HL-60 (cell line): Measurements from ENCODE around the gene RGMB.
"Not testable (repeated sequence)": the region's sequence is repeated elsewhere in the genome, so short reads cannot be mapped to it uniquely, and the experiment has no call there.

Experiments
- DNase-seq, 2 experiments: peaks; one replicate each; pipeline ENCODE4 v3.0.0-alpha.2; 2010 to 2020; ENCODE audit warnings: low read depth in 1 of 2, low spot score in 1 of 2
- H3K27ac ChIP-seq: fragments of 250-450 bp; sonication (Bioruptor Pico); replicated peaks from 2 replicates; pipeline ENCODE4 v1.5.1; 2020; ENCODE audit warnings: mild to moderate bottlenecking, moderate library complexity
- H3K27me3 ChIP-seq: fragments of 250-450 bp; sonication (Bioruptor Pico); 2 replicates; pipeline ENCODE4 v1.5.1; 2021; ENCODE audit warnings: mild to moderate bottlenecking, moderate library complexity; ENCODE audit not compliant: insufficient read depth, poor library complexity, severe bottlenecking
- H3K4me3 ChIP-seq: replicated peaks from 2 replicates; pipeline ENCODE4 v1.5.1; 2011; ENCODE audit warnings: mild to moderate bottlenecking, control low read depth, low read length; ENCODE audit not compliant: insufficient read depth
- CTCF ChIP-seq: IDR thresholded peaks from one replicate; pipeline ENCODE4 v1.5.1; 2011; ENCODE audit warnings: low read length, control low read depth, inconsistent platforms; ENCODE audit not compliant: insufficient read depth
- GABPA ChIP-seq: IDR thresholded peaks from 2 replicates; pipeline ENCODE4 v1.6.1; 2012; ENCODE audit warnings: low read depth
- POLR2AphosphoS5 ChIP-seq: IDR thresholded peaks from 2 replicates; pipeline ENCODE4 v1.6.1; 2012; ENCODE audit warnings: low read depth
- REST ChIP-seq: IDR thresholded peaks from 2 replicates; pipeline ENCODE4 v1.6.1; 2012; ENCODE audit warnings: low read depth; ENCODE audit not compliant: insufficient replicate concordance
- SPI1 ChIP-seq: IDR thresholded peaks from 2 replicates; pipeline ENCODE4 v1.6.1; 2012; ENCODE audit warnings: low read depth, mild to moderate bottlenecking, borderline replicate concordance

Gene RGMB

GRCh38 chr5:98741926-98742325 is 31.5 kb upstream of the RGMB start:
- DNase-seq: no peak
- TF ChIP-seq POLR2AphosphoS5 (no peak), SPI1 (no peak), GABPA (no peak), REST (no peak), CTCF (no peak)
- H3K4me3 ChIP-seq: no peak overlapping the region
- H3K27me3 ChIP-seq: no peaks in the 10 kb centered on the region
- H3K27ac ChIP-seq: no peak overlapping the region

- Histone ChIP-seq H3K27me3 (no peaks in the 10 kb centered on the region), H3K4me3 (no peak overlapping the region), H3K27ac (no peak overlapping the region)
- no peak for DNase-seq
- TF ChIP-seq REST (no peak), SPI1 (no peak), CTCF (no peak), POLR2AphosphoS5 (no peak)
Measured at GRCh38 chr5:98742396-98743073, 30.9 kb upstream of the RGMB start.

GRCh38 chr5:98748259-98748658 is 25.2 kb upstream of the RGMB start:
- H3K4me3 ChIP-seq, DNase-seq, H3K27me3 ChIP-seq, H3K27ac ChIP-seq: not testable (repeated sequence)

- DNase-seq: no peak
- Histone ChIP-seq H3K27ac (no peak overlapping the region), H3K27me3 (no peaks in the 10 kb centered on the region), H3K4me3 (no peak overlapping the region)
- TF ChIP-seq SPI1 (no peak), REST (no peak), CTCF (no peak)
Measured at GRCh38 chr5:98749046-98749445, 24.4 kb upstream of the RGMB start.
